HepG2 (cell line): ENCODE data around the gene SLC12A9. TPM values are rescaled to one million over a fixed set of nuclear protein-coding genes. Genes with fewer than 3 reads are reported as not detected.
A peak's percentile ranks its signal among the peaks of the same experiment; 100 is the strongest.

ENCODE experiments used
- ARID2 ChIP-seq: sonication (generic); formaldehyde crosslinking; IDR thresholded peaks from 2 replicates; pipeline ENCODE4 v1.8.1; 2022; ENCODE audit warnings: mild to moderate bottlenecking, missing genetic modification reagents, borderline replicate concordance
- ATF7 ChIP-seq, 2 experiments: fragments of 450-650 bp in 1 of 2; sonication (generic) in 1 of 2; formaldehyde crosslinking in 1 of 2; IDR thresholded peaks; 2 replicates each; pipeline versions ENCODE4 v1.4.0 to v1.6.1; 2016 to 2020; ENCODE audit warnings: antibody characterized with exemption in 1 of 2, mild to moderate bottlenecking in 1 of 2, missing genetic modification reagents in 1 of 2
- ATRX ChIP-seq: sonication (generic); formaldehyde crosslinking; IDR thresholded peaks from 2 replicates; pipeline ENCODE4 v1.4.0; 2020; ENCODE audit warnings: missing genetic modification reagents, borderline replicate concordance
- CBFB ChIP-seq: sonication (generic); formaldehyde crosslinking; IDR thresholded peaks from 2 replicates; pipeline ENCODE4 v1.4.0; 2020; ENCODE audit warnings: missing genetic modification reagents
- CHCHD3 ChIP-seq: sonication (generic); formaldehyde crosslinking; IDR thresholded peaks from 2 replicates; pipeline ENCODE4 v1.8.0; 2022; ENCODE audit warnings: mild to moderate bottlenecking, missing genetic modification reagents, moderate library complexity
- HNRNPL ChIP-seq: fragments of 200-400 bp; formaldehyde crosslinking; IDR thresholded peaks from 2 replicates; pipeline ENCODE4 v1.6.1; 2017; ENCODE audit warnings: mild to moderate bottlenecking, low read depth, low read length
- JUN ChIP-seq: sonication (generic); formaldehyde crosslinking; IDR thresholded peaks from 2 replicates; pipeline ENCODE4 v1.4.0; 2020; ENCODE audit warnings: mild to moderate bottlenecking, missing genetic modification reagents
- KMT2A ChIP-seq: sonication (generic); formaldehyde crosslinking; IDR thresholded peaks from 2 replicates; pipeline ENCODE4 v1.4.0; 2020; ENCODE audit warnings: missing genetic modification reagents
- MAZ ChIP-seq, 2 experiments: sonication (generic) in 1 of 2; formaldehyde crosslinking in 1 of 2; IDR thresholded peaks; 2 replicates each; pipeline versions ENCODE4 v1.5.0 to v1.6.1; 2012 to 2020; ENCODE audit warnings: low read depth in 2 of 2, mild to moderate bottlenecking in 2 of 2, borderline replicate concordance in 1 of 2, improper control_type of control experiment in 1 of 2, low read length in 1 of 2, missing genetic modification reagents in 1 of 2, moderate library complexity in 1 of 2
- ZFAT ChIP-seq: sonication (generic); formaldehyde crosslinking; conservative IDR thresholded peaks from 2 replicates; pipeline ENCODE4 v1.8.1; 2023; ENCODE audit warnings: missing genetic modification reagents, inconsistent platforms
- ZNF33B ChIP-seq: sonication (generic); formaldehyde crosslinking; IDR thresholded peaks from 2 replicates; pipeline ENCODE4 v1.5.1; 2020; ENCODE audit warnings: mild to moderate bottlenecking, missing genetic modification reagents
- ZNF34 ChIP-seq: sonication (generic); formaldehyde crosslinking; IDR thresholded peaks from 2 replicates; pipeline ENCODE4 v1.4.0; 2020; ENCODE audit warnings: mild to moderate bottlenecking, missing genetic modification reagents, borderline replicate concordance
- ZNF564 ChIP-seq: sonication (generic); formaldehyde crosslinking; IDR thresholded peaks from 2 replicates; pipeline ENCODE4 v1.8.1; 2023; ENCODE audit warnings: mild to moderate bottlenecking, missing genetic modification reagents
- ZNF780A ChIP-seq: sonication (generic); formaldehyde crosslinking; IDR thresholded peaks from 2 replicates; pipeline ENCODE4 v1.8.0; 2022; ENCODE audit warnings: mild to moderate bottlenecking, missing genetic modification reagents, moderate library complexity
- polyA plus RNA-seq, 8 experiments: library from polyadenylated mRNA; depleted of rRNA in 3 of 8; stranded (reverse) in 7 of 8; unstranded in 1 of 8; fragments of >200 nt; fragmentation: Illumina TruSeq in 4 of 8; extraction: Trizol in 4 of 8; gene quantifications; 2 replicates each; pipeline versions ENCODE4 v1.2.1 to v1.2.3, GENCODE V29; 2011 to 2016; ENCODE audit warnings: low read depth in 4 of 8, missing spikeins in 1 of 8, mixed read lengths in 1 of 8; ENCODE audit not compliant: insufficient read depth in 1 of 8
- total RNA-seq, 5 experiments: library from RNA; depleted of rRNA; stranded (reverse); fragments of >200 nt; fragmentation: Illumina TruSeq; extraction: Trizol; gene quantifications; 2 replicates each; pipeline ENCODE4 v1.2.3, GENCODE V29; 2016; ENCODE audit warnings: low read depth in 1 of 5
- TF ChIP-seq, protein P1 (sequence below): sonication (generic); formaldehyde crosslinking; IDR thresholded peaks from 2 replicates; pipeline ENCODE4 v1.4.0; 2020; ENCODE audit warnings: missing genetic modification reagents; ENCODE audit errors: not compliant biosample characterization
- TF ChIP-seq, protein P2 (sequence below): sonication (generic); formaldehyde crosslinking; IDR thresholded peaks from 2 replicates; pipeline ENCODE4 v1.8.1; 2023; ENCODE audit warnings: mild to moderate bottlenecking, missing genetic modification reagents, borderline replicate concordance
- TF ChIP-seq, protein P3 (sequence below): sonication (generic); formaldehyde crosslinking; IDR thresholded peaks from 2 replicates; pipeline ENCODE4 v1.4.0; 2020; ENCODE audit warnings: mild to moderate bottlenecking, missing genetic modification reagents
- TF ChIP-seq, protein P4 (sequence below): sonication (generic); formaldehyde crosslinking; IDR thresholded peaks from 2 replicates; pipeline ENCODE4; 2020; ENCODE audit warnings: missing genetic modification reagents, mild to moderate bottlenecking, borderline replicate concordance

SLC12A9 gene
- total and polyA plus RNA-seq, 2 of the 13 experiments (the other 11 are each of a cell fraction or from before 2014, with no cell fraction given), result 8.7 to 16.6 TPM

DNA sequence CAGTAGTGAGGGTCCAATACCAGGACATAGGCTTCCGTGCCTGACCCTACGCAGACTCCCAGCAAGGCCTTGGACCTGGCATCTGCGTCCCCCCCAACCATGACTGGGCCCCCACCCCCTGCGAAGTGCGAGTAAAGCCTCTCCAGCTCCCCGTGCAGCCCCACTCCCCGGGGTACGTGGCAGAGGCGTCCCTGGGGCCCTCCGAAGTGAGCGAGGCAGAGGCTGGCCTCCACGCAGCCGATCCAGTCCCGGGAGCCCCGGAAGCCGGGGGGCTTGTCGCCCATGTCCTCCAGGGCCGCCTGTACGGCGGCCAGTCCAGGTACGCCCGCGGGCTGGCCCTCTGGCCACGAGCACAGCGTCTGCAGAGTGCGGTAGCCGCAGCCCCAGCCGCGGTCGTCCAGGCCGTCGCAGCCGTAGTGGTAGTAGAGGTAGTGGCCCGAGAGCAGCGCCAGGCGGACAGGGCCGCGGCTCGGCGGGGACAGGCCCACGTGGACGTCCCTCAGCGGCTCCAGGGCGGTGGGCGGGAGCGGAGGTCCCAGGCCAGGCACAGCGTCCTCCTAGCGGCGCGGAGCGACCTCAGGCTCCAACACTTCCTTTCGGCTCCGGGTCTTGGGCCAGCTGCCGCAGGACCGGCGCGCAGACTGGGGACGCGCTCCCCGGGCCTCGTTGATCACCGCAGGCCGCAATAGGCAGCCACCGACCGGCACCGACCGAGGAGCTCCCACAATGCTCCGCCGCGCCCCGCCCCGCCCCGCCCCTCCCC, 36.7 kb downstream of the SLC12A9 start, which contains the start of gene UFSP1 (continued):
- TF ChIP-seq, protein P1, sequence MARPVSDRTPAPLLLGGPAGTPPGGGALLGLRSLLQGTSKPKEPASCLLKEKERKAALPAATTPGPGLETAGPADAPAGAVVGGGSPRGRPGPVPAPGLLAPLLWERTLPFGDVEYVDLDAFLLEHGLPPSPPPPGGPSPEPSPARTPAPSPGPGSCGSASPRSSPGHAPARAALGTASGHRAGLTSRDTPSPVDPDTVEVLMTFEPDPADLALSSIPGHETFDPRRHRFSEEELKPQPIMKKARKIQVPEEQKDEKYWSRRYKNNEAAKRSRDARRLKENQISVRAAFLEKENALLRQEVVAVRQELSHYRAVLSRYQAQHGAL (CRISPR knock-in tag), result no peak
- peak; percentile 76; the same call in 1 of the 2 replicates for TF ChIP-seq ZNF564 (CRISPR knock-in tag)
- peak; percentile 79; the same call in 1 of the 2 replicates for TF ChIP-seq ZNF33B
- no peak for TF ChIP-seq HNRNPL
- TF ChIP-seq ATF7 (IDR thresholded peaks at IDR 0.05), result no peak
- 0 out of 2 replicates have a peak, but pooled peaks have one; percentile 31 for TF ChIP-seq ATF7 (CRISPR knock-in tag; IDR thresholded peaks at IDR 0.05)
- no peak for TF ChIP-seq ZNF34 (CRISPR knock-in tag)
- no peak; the same call in 1 of the 2 replicates for TF ChIP-seq ZFAT (CRISPR knock-in tag)
- no peak; the same call in 1 of the 2 replicates for TF ChIP-seq JUN (CRISPR knock-in tag)
- TF ChIP-seq KMT2A (CRISPR knock-in tag), result peak; percentile 75
- no peak for TF ChIP-seq MAZ (IDR thresholded peaks at IDR 0.05; ENCODE audit: borderline replicate concordance, low read depth, low read length)
- TF ChIP-seq MAZ (CRISPR knock-in tag; IDR thresholded peaks at IDR 0.05; ENCODE audit: low read depth), result peak; percentile 94
- TF ChIP-seq, protein P2, sequence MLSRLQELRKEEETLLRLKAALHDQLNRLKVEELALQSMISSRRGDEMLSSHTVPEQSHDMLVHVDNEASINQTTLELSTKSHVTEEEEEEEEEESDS (CRISPR knock-in tag), result no peak
- TF ChIP-seq, protein P3, sequence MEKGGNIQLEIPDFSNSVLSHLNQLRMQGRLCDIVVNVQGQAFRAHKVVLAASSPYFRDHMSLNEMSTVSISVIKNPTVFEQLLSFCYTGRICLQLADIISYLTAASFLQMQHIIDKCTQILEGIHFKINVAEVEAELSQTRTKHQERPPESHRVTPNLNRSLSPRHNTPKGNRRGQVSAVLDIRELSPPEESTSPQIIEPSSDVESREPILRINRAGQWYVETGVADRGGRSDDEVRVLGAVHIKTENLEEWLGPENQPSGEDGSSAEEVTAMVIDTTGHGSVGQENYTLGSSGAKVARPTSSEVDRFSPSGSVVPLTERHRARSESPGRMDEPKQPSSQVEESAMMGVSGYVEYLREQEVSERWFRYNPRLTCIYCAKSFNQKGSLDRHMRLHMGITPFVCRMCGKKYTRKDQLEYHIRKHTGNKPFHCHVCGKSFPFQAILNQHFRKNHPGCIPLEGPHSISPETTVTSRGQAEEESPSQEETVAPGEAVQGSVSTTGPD, result no peak
- no peak for TF ChIP-seq ARID2 (CRISPR knock-in tag)
- TF ChIP-seq ZNF780A (CRISPR knock-in tag), result no peak; the same call in 1 of the 2 replicates
- TF ChIP-seq CHCHD3 (CRISPR knock-in tag), result peak; percentile 83; the same call in 1 of the 2 replicates
- no peak for TF ChIP-seq ATRX
- TF ChIP-seq CBFB (CRISPR knock-in tag), result peak; percentile 63
- TF ChIP-seq, protein P4, sequence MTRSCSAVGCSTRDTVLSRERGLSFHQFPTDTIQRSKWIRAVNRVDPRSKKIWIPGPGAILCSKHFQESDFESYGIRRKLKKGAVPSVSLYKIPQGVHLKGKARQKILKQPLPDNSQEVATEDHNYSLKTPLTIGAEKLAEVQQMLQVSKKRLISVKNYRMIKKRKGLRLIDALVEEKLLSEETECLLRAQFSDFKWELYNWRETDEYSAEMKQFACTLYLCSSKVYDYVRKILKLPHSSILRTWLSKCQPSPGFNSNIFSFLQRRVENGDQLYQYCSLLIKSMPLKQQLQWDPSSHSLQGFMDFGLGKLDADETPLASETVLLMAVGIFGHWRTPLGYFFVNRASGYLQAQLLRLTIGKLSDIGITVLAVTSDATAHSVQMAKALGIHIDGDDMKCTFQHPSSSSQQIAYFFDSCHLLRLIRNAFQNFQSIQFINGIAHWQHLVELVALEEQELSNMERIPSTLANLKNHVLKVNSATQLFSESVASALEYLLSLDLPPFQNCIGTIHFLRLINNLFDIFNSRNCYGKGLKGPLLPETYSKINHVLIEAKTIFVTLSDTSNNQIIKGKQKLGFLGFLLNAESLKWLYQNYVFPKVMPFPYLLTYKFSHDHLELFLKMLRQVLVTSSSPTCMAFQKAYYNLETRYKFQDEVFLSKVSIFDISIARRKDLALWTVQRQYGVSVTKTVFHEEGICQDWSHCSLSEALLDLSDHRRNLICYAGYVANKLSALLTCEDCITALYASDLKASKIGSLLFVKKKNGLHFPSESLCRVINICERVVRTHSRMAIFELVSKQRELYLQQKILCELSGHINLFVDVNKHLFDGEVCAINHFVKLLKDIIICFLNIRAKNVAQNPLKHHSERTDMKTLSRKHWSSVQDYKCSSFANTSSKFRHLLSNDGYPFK (CRISPR knock-in tag), result peak; percentile 70; the same call in 1 of the 2 replicates
